GM21717 (cell line): ENCODE data around the gene GNG7.
"Not testable (repeated sequence)": the region's sequence is repeated elsewhere in the genome, so short reads cannot be mapped to it uniquely, and the experiment has no call there.

ENCODE experiments used
- ATAC-seq: cut with Tn5 transposase; IDR thresholded peaks from one replicate; pipeline ENCODE4 v1.9.1; 2021; ENCODE audit warnings: mild to moderate bottlenecking, moderate library complexity; ENCODE audit not compliant: unreplicated experiment

Gene GNG7

DNA sequence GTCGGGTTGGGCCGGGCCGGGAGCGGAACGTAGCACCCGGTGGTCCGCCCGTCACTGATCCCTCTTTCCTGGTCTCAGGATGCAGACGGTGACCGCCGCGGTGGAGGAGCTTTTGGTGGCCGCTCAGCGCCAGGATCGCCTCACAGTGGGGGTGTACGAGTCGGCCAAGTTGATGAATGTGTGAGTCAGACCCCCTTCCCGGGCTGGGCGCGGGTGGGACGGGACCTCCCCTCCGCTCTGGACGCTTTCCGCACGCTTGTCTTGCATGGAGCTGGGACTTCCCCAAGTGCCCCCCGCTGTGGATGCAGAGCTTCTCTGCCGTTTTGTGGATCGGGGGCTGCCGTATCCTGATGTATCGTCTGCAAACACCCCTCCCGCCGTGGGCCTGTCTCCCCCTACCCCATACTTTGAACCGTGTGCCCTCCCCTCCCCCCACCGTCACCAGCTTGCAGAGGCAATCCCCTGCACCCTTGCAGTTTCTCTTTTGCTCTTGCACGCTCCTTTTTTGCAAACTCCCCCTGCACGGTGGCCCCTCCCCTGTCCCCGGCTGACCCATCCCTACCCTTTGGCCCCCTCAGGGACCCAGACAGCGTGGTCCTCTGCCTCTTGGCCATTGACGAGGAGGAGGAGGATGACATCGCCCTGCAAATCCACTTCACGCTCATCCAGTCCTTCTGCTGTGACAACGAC lies 225.9 kb downstream of the GNG7 start:
- peak; percentile 16 for ATAC-seq

- peak; percentile 39 for ATAC-seq
These were observed 226.6 kb downstream of the GNG7 start, which contains the start of gene GADD45B for GRCh38 chr19:2475702-2476450. Gene GADD45B (plus strand): TSS chr19:2476127. CDS start chr19:2476359, 232 bp downstream.

DNA sequence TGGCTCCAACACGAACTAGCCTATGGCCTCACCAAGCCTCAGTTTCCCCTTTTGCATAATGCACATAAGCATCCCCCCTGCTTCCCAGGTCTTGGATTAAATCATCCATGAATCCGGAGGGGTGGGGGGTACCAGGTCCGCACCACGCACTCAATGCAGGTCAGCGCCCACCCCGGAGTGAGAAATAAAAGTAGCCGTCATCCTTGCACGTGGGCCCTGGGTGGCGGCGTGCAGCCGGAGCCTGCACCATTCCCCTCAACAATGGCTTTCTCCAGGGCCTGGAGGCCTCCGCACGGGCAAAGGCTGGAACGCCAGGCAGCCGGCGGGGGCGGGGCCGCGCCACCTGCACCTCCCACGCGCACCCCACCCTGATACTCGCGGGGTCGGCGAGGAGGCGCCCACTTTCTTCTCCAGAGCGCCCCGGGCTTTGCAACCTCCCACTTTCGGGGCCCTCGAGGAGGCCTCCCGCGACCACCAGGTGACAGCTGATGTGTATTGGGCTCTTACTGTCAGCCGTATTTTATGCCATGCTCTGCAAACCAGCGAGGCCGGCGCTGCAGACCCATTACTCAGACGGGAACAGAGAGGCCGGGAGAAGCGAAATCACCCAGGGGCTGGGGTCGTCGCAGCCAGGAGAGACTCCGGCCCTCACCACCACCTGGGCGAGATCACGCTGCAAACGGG lies 227.3 kb downstream of the GNG7 start:
- ATAC-seq = no peak

GRCh38 chr19:2474232-2475017 lies 228.1 kb downstream of the GNG7 start:
- ATAC-seq = no peak

DNA sequence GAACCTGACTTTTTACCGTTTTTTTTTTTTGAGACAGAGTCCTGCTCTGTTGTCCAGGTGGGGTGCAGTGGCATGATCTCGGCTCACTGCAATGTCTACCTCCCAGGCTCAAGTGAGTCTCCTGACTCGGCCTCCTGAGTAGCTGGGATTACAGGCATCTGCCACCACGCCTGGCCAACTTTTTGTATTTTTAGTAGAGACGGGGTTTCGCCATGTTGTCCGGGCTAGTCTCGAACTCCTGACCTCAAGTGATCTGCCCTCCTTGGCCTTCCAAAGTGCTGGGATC lies 232.6 kb downstream of the GNG7 start:
- not testable (repeated sequence) for ATAC-seq

DNA sequence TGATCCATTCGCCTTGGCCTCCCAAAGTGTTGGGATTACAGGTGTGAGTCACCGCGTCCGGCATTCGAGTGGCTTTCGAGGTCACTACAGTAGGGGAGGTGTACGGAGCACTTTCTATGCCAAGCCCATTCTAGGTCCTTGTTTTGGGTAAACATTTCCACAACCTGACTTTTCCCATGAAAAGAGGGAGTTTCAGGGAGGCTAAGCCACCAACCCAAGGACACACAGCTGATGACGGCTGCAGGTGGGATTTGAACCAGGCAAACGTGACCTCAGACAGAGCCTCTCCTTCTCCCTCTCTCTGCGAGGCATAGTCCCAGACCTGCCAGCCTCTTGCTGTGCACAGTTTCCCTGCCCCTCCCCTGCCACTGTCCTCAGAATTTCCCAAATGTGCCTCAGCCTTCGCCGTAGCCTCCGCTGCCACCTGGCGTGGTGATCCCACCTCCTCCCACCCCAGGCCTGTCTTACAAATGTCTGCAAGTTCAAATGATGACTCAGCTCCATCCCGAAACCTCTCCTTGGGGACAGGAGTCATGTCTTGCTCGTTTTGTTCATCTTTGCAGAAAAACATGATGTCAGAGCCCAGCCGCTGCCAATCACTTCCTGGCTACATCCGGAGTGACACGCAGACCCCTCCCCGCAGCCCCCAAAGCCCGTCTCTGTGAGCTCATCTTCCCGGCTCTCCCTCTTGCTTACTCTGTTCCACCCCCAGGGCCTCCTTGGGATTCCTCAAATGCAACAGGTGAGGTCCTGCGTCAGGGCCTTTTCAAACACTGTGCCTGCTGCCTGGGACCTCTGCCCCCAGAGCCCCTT lies 233.2 kb downstream of the GNG7 start:
- no peak for ATAC-seq

- no peak for ATAC-seq
These were observed 233.9 kb downstream of the GNG7 start for GRCh38 chr19:2468596-2468995.

GRCh38 chr19:2464389-2464788 lies 238.1 kb downstream of the GNG7 start:
- no peak for ATAC-seq

DNA sequence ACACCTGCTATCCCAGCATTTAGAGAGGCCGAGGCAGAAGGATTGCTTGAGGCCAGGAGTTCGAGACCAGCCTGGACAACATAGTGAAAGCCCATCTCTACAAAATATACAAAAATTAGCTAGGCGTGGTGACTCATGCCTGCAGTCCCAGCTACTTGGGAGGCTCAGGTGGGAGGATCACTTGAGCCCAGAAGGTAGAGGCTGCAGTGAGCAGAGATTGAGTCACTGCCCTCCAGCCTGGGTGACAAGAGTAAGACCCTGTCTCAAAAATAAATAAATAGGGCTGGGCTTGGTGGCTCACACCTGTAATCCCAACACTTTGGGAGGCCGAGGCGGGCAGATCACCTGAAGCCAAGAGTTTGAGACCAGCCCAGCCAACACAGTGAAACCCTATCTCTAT lies 238.8 kb downstream of the GNG7 start:
- ATAC-seq = not testable (repeated sequence)

- no peak for ATAC-seq
These were observed 239.7 kb downstream of the GNG7 start for GRCh38 chr19:2462635-2463421.

DNA sequence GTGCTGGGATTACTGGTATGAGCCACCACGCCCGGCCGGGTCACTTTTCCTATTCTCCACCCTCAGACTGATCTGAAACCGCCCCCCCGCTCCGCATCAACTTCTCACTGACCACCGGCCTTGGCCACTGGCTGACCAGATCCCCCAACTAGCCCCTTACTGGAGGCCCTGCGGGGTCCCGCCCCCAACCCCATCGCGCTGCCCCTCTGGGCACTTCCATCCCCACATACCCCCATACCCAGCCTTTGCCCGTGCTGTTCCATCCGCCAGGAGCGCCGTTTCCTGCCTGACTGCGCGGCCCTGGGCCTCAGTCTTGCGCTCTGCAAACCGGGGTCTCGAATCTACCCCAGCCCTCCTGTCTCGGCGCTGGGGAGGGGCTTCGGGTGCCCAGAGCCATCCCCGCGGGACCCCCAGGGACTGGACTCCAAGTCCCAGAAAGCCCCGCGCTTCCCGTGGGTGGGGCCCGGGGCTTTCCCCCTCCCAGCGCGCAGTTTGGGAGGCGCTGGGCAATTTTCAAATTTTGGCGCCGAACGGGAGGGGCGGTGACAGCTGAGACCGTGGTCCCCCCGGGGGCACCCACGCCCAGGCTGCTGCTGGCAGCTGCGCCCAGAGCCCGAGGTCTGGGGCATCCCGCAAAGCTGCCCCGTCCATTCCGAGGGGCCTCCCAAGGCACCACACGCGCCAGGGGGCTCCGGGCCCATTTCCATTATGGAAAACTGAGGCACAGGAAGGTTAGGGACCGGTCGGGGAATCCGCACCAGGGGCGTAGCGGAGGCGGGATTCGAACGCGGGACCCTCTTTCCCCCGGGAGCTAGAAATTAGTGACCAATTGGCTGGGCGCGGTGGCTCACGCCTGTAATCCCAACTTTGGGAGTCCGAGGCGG lies 240.5 kb downstream of the GNG7 start:
- ATAC-seq = no peak
